Motor neuron (in vitro differentiated cells): ENCODE measurements around the gene CEP164. TPM values are rescaled to one million over a fixed set of nuclear protein-coding genes. Genes with fewer than 3 reads are reported as not detected.

ENCODE experiments used
- ATAC-seq, 8 experiments: fragments of 200-7000 bp; cut with Tn5 transposase; replicated peaks in 6 of 8; 2 replicates each; pipeline ENCODE4 v1.8.0; 2021; ENCODE audit warnings: mild to moderate bottlenecking in 8 of 8, moderate library complexity in 8 of 8
- H3K27ac ChIP-seq, 2 donors: fragments of 250-450 bp; sonication (Bioruptor Pico); 2 replicates each; pipeline ENCODE4 v1.9.0; 2021; ENCODE audit warnings: antibody characterized with exemption in 2 of 2, mild to moderate bottlenecking in 2 of 2, moderate library complexity in 1 of 2
- H3K4me1 ChIP-seq, 2 donors: fragments of 250-450 bp; sonication (Bioruptor Pico); replicated peaks in 1 of 2; 2 replicates each; pipeline ENCODE4 v1.6.1; 2021; ENCODE audit warnings: antibody characterized with exemption in 2 of 2, mild to moderate bottlenecking in 2 of 2, moderate library complexity in 1 of 2
- H3K4me3 ChIP-seq, 5 donors: fragments of 250-450 bp; sonication (Bioruptor Pico); 2 replicates each; pipeline ENCODE4 v1.9.0; 2021; ENCODE audit warnings: antibody characterized with exemption in 5 of 5, mild to moderate bottlenecking in 5 of 5, moderate library complexity in 4 of 5
- WGBS, 10 experiments: fragments of 450-650 bp; shearing (Covaris generic); methylation state at CpG; one replicate each; pipeline ENCODE4 v1.0.0; 2022; 5-methylcytosine and 5-hydroxymethylcytosine counted together
- in situ Hi-C, 9 experiments: fragments of 400-800 bp; cut with MboI; loops; one replicate each; pipeline ENCODE4 v1.15.0; 2021; ENCODE audit warnings: low sequenced_read_pairs in 9 of 9, low pct_unique_long_range_greater_than_20kb in 2 of 9; ENCODE audit not compliant: unreplicated experiment in 9 of 9
- total RNA-seq, 8 experiments: library from RNA; unstranded; fragments of 300-600 nt; gene quantifications; 2 replicates each; pipeline versions ENCODE4 v1.2.3 to v1.2.4, GENCODE V29; 2022

Gene CEP164
- total RNA-seq, 8 experiments from 2014 or later: 13.3 to 118 (median 25.7) TPM

DNA sequence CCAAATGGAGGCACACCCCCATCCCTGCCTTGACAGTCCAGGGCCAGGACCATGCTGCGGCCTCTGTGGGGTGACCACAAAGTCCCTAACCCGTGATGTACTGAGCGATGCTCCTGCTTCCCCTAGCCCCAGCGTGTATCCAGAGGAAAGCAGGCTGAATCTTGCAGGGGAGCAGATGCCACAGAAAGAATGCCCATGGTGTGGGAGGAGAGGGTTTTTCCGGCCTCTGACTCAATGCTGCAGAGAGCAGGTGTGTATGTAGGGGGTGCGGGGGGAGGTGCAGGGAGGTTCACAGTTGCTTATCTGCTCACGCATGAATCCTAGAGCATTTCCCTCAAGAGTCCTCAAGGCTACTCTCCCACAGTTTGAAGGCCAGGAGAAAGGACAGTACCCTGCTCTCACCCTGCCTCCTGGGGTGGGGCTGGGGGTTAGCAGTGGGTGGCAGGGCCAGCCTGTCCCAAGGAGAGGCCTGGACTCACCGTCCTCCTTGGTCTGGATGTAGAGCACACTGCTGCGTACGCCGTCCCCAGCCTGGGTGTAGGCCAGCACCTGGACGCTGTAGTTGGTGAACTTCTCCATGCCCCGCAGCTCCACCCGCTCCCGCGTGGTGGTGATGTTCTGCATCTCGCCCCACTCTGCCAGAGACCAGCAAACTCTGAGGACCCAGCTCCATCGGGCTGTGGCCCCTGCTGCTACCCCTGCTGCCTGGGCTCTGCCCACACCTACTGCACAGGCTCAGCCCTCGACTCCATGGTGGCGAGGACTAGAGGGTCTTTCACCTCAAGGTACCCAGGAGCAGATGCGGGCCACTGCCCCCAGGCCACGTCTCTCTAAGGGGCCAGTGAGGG is 130.8 kb downstream of the CEP164 start:
- in situ Hi-C loops: no loop called here
- Histone ChIP-seq H3K27ac (no peak overlapping the region), H3K4me3 (no peak overlapping the region), H3K4me1 (peaks cover 13 to 16% of the 10 kb centered on the region in 2 donors)
- WGBS, 10 experiments: 40 to 94% (median 87%) methylated on average over 1 to 6 of the region's 22 CpGs; no CpG with 5 or more reads in 6 of the 10 experiments
- peak in 5 of 8 experiments; percentile 12 to 54 (median 43) for ATAC-seq

- ATAC-seq: no peak
- in situ Hi-C loops: no loop called here
- 0 to 100% (median 81%) methylated on average over 1 to 9 of the region's 16 CpGs; no CpG with 5 or more reads in 5 of the 10 experiments for WGBS, 10 experiments
- Histone ChIP-seq H3K4me3 (no peak overlapping the region), H3K27ac (no peak overlapping the region), H3K4me1 (peaks cover 13 to 16% of the 10 kb centered on the region in 2 donors)
Measured at GRCh38 chr11:117459123-117459978, 131.7 kb downstream of the CEP164 start.

- 20 to 85% (median 75%) methylated on average over 1 to 5 of the region's 5 CpGs; no CpG with 5 or more reads in 4 of the 10 experiments for WGBS, 10 experiments
- peaks cover 13 to 16% of the 10 kb centered on the region in 2 donors for H3K4me1 ChIP-seq
- no peak overlapping the region for H3K4me3 ChIP-seq
- H3K27ac ChIP-seq: no peak overlapping the region
- ATAC-seq: peak in 1 of 8 experiments; percentile 73
- in situ Hi-C loops: no loop called here
Measured at GRCh38 chr11:117459979-117460300, 132.3 kb downstream of the CEP164 start.

DNA sequence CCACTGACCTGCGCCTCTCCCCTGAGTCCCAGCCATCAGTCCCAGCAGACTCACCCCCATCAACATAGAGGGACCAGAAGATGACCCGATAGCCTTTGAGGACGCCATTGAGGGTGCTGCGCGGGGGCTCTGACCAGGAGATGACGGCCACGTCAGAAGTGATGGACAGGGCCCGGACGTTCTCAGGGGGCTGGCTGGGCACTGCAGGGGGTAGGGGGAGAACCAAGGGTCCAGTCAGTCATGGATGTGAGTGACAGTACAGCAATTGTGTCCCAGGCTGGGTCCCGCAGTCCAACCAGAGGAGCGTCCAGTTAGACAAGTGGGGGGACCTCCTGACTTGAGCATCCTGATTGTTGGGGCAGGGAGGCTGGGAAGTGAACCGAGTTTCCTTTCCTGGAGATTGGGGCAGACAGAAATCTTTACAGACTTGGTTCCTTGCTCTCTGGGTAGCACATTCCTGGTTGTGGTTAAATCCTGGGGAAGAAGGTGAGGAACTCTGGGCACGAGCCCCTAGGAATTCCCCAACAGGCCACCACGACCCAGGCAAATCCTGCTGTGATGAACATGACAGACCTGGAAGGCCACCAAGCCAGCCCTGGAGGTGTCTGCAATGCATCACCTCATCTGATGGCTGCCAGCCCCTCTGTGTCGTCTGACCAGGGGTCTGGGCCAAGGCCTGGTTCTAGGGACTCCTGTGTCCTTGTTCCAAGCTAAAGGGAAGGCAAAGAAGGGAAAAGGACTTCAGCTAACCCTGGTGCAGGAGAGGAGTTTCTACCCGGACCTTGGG is 133.9 kb downstream of the CEP164 start:
- no peak for ATAC-seq
- in situ Hi-C loops: no loop called here
- no peak overlapping the region for H3K27ac ChIP-seq
- no peak overlapping the region for H3K4me3 ChIP-seq
- WGBS, 10 experiments: 30 to 80% (median 52%) methylated on average over 2 to 4 of the region's 16 CpGs; no CpG with 5 or more reads in 6 of the 10 experiments
- peaks cover 13 to 16% of the 10 kb centered on the region in 2 donors for H3K4me1 ChIP-seq

DNA sequence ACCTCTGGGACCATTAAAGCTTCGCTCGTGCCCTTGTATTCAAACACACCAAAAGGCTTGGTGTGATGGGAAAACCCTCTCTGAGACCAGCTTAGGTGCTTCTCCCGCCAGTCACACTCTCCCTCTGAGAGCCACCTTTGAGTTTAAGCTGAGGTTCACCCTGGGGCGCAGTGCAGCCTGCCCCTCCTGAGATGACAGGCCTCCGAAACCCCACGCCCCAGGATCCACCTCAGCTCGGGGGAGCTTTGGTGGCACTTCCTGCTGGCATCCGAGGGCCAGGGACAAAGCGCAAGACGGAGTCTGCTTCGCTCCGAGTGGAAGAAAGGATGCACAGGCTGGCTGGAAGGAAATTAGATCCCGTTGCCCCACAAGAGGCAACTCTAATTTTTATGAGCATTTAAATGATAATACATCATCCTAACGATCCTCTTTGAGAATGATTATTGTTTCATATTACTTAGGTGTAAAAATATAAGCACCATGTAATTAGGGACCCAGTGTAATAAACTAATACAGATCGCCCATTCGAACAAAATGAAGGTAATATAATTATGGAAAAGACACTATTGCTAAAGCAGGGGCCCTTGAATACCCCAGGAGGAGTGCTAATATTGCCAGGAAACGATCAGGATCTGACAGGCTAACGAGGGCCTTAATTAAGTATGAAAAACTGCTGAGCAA is 134.7 kb downstream of the CEP164 start:
- 0 to 100% (median 74%) methylated on average over 1 to 15 of the region's 18 CpGs for WGBS, 10 experiments
- in situ Hi-C loops: no loop called here
- no peak overlapping the region for H3K4me3 ChIP-seq
- H3K27ac ChIP-seq: no peak overlapping the region
- peaks cover 10 to 12% of the 10 kb centered on the region in 2 donors for H3K4me1 ChIP-seq
- ATAC-seq: no peak

- peak in 1 of 8 experiments; percentile 39 for ATAC-seq
- H3K27ac ChIP-seq: no peak overlapping the region
- in situ Hi-C loops: no loop called here
- WGBS, 10 experiments: 0 to 79% (median 49%) methylated on average over 1 to 5 of the region's 8 CpGs; no CpG with 5 or more reads in 4 of the 10 experiments
- peaks cover 7 to 8% of the 10 kb centered on the region in 2 donors for H3K4me1 ChIP-seq
- no peak overlapping the region for H3K4me3 ChIP-seq
Measured at GRCh38 chr11:117462864-117463247, 135.2 kb downstream of the CEP164 start.

Other genes with a start within 250 kb of the CEP164 start
- gene SIK3, start 229.4 kb upstream of the CEP164 start, total RNA-seq: 10 to 100 TPM; 12.7 to 34.3 (median 16.5) TPM
- gene PAFAH1B2, start 183.6 kb upstream of the CEP164 start, total RNA-seq: 100 to 1,000 TPM in 1 of 8 experiments, 10 to 100 TPM in 7; 56.8 to 115 (median 75.8) TPM
- 10 to 100 TPM; 10.5 to 32.3 (median 17.9) TPM for gene SIDT2, start 149.1 kb upstream of the CEP164 start, total RNA-seq
- gene TAGLN, start 128.5 kb upstream of the CEP164 start, total RNA-seq: 100 to 1,000 TPM in 1 of 8 experiments, 1 to 10 TPM in 7; 1.5 to 622 (median 4.9) TPM
- gene PCSK7, start 95.8 kb upstream of the CEP164 start, total RNA-seq: 10 to 100 TPM; 14.2 to 54.1 (median 21.1) TPM
- 10 to 100 TPM; 10.2 to 33.0 (median 21.2) TPM for gene RNF214, start 95.2 kb upstream of the CEP164 start, total RNA-seq
- gene BACE1-AS, start 36.5 kb upstream of the CEP164 start, total RNA-seq: 10 to 100 TPM in 6 of 8 experiments, 1 to 10 TPM in 2; 5.0 to 21.6 (median 13.1) TPM
- gene BACE1, start 11.6 kb upstream of the CEP164 start, total RNA-seq: 10 to 100 TPM; 13.0 to 56.3 (median 27.2) TPM